EL (cell line): Measurements from ENCODE around the gene PPP1R13L.
"Not testable (repeated sequence)": the region's sequence is repeated elsewhere in the genome, so short reads cannot be mapped to it uniquely, and the experiment has no call there.

Experiments used
- DNase-seq: peaks from one replicate; pipeline ENCODE4 v3.0.0-alpha.2; 2016

The PPP1R13L gene

DNA sequence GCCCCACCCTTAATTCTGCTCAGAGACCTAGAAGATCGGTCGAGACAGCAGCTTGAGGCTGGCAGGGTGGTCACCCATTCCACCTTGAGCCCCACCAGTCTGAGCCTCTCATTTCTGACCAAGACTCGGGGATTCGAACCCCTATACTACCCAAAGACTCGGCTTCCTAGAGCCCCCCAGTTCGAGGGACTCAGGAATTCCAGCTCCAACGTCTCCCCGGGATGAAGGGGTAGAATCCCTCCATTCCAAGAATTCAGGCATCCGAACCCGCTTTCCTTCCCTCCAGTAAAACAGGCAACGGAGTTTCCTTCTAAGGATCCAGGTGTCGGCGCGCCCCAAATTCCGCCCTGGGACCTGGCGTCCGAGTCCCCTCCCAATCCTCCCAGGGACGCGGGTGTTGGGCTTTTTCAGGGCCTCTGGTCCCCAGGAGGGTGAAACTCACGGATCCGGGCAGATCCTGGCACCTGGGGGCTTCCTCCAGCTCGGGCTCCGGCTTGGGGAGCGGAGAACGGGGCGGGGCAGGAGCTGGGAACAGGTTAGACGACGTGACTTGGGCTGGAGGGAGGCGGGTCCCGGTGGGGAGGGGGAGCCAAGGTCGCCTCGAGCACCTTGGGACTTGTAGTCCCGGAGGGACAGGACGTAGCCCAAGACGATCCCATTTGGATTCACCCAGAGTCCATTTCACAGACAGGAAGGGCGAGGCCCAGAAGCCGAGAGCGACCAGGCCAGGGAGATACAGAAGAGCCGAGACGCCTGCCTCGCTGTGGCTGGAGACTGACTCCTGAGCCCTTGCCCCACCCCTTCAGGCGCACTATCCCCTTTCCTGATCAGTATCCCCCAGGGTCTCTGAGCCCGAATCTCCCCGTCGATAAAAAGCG, at the start of gene PPP1R13L:
Gene PPP1R13L (minus strand): TSS at position 513 of the 878 bp plus-strand sequence. CDS start 6,751 bp downstream, outside the sequence.
- peak; percentile 80 for DNase-seq

GRCh38 chr19:45451850-45452387, 47.0 kb upstream of the PPP1R13L start:
- DNase-seq: no peak

- peak; percentile 56 for DNase-seq
Measured at GRCh38 chr19:45451131-45451849, 46.4 kb upstream of the PPP1R13L start.

GRCh38 chr19:45450012-45450333, 45.1 kb upstream of the PPP1R13L start:
- no peak for DNase-seq

- no peak for DNase-seq
Measured at GRCh38 chr19:45448887-45449299, 44.0 kb upstream of the PPP1R13L start.

DNA sequence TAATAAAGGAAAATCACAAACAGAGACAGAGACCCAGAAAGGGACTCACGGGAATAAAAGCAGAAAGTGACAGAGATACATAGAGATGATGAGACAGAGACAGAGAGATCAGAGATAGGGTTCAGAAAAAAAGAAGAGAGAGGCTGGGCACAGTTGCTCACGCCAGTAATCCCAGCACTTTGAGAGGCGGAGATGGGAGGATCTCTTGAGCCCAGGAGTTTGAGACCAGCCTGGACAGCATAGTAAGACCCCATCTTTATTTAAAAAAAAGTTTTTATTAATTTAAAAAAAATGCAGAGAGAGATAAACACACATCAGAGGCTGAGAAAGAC, 43.5 kb upstream of the PPP1R13L start:
- DNase-seq: no peak

DNA sequence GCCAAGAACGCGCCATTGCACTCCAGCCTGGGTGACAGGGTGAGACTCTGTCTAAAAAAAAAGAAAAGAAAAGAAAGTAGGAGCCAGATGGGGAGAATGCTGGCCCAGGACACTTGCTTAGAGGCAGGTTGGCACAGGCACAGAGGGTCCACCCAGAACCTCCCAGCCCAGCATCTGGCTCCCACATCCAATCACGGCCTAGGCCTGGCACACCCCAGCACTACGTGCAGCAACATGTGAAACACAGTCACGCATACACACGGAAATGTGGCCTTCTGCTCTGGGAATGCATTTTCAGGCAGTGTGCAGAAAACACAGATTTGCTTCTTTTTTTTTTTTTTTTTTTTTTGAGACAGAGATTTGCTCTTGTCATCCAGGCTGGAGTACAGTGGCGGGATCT, 42.1 kb upstream of the PPP1R13L start:
- DNase-seq: no peak

DNA sequence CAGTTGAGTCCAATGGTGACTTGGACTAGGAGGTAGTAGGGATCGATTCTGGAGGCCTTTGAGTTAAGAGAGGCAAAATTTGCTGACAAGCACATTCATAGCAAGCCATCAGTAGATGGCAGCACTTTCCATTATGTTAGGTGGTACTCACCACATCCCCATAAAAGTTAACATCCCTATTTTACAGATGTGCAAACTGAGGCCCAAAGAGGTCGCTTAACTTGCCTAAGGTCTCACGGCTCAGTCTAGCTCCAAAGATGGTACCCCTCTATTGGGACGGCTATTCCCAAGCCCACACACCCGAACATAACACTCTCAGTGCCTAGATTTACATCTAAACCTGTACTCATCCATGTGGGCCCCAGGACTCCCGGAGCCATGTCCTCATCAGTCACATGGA, 41.4 kb upstream of the PPP1R13L start:
- peak; percentile 36 for DNase-seq

DNA sequence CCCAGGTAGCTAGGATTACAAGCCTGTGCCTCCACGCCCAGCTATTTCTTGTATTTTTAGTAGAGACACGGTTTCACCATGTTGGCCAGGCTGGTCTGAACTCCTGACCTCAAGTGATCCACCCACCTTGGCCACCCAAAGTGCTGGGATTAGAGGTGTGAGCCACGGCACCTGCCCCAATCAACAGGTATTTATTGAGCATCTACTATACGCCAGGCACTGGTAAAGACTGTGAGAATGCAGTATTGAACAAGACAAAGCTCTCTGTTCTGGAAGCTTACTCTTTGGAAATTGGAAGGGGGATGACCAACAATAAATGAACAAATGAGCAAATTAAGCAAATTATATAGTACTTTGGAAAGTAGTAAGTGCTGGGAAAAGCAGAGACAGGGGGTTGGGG, 40.3 kb upstream of the PPP1R13L start:
- DNase-seq: no peak

DNA sequence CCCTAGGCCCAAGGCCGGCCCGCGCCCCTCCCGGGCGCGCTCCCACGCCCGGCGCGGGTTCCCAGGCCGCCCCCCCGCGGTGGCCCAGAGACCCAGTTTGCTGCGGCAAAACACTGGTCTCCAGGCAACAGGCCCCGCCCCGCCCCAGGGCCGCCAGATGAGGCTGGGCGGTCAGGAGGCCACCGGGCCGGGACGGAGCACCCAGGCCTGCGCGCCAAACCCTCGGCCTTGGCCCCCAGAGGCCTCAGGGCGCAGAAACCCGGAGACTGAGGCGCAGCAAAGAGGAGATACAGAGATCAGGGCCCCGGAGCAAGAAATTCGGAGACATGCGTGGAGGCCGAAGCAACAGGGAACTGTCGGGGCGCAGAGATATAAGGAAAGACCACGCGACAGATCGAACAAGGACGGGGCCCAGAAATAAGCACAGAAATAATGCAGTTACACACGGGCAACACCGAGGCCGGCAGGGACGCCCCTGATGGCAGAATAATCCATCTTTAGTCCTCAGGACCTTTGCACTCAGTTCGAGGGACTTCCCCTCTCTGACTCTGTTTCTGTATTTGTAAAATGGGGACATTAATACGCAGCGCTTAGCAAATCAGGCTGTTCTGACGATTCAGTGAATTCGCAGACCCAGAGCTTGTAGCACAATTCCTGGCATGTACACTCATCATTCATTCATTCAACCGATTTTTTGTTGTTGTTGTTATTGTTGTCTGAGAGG, 39.6 kb upstream of the PPP1R13L start:
- peak; percentile 84 for DNase-seq

GRCh38 chr19:45443462-45444317, 38.8 kb upstream of the PPP1R13L start:
- peak; percentile 97 for DNase-seq

- DNase-seq: peak; percentile 67
Measured at GRCh38 chr19:45442778-45443461, 38.1 kb upstream of the PPP1R13L start.

GRCh38 chr19:45442408-45442777, 37.5 kb upstream of the PPP1R13L start:
- DNase-seq: no peak

GRCh38 chr19:45440873-45441654, 36.2 kb upstream of the PPP1R13L start:
- DNase-seq: peak; percentile 60

GRCh38 chr19:45440259-45440638, 35.4 kb upstream of the PPP1R13L start:
- no peak for DNase-seq

GRCh38 chr19:45439569-45440258, 34.8 kb upstream of the PPP1R13L start:
- peak; percentile 87 for DNase-seq

DNA sequence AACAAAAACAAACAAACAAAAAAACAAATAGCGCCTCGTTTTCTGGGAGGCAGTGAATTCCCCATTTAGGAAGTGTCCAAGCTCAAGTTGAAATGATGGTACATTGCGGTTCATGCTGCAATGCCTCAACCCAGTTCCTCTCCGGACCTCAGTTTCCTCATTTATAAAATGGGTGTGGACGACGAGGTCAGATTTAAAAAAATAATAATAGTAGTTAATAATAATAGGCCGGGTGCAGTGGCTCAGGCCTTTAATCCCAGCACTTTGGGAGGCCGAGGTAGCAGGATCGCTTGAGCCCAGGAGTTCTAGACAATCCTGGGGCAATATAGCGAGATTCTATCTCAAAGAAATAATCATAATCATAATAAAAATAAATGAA, 34.3 kb upstream of the PPP1R13L start:
- DNase-seq: no peak

DNA sequence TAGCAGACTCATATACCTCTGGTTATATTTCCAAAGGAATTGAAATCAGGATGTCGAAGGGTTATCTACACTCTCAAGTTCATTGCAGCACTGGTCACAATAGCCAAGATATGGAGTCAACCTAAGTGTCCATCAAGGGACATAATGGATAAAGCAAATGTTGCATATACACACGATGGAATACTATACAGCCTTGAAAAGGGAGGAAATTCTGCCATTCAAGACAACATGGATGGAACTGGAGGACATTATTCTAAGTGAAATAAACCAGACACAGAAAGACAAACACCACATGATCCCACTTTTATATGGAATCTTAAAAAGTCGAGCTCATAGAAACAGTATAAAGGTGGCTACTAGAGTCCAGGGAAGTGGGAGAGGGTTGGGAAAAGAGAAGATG, 32.5 kb upstream of the PPP1R13L start:
- no peak for DNase-seq

DNA sequence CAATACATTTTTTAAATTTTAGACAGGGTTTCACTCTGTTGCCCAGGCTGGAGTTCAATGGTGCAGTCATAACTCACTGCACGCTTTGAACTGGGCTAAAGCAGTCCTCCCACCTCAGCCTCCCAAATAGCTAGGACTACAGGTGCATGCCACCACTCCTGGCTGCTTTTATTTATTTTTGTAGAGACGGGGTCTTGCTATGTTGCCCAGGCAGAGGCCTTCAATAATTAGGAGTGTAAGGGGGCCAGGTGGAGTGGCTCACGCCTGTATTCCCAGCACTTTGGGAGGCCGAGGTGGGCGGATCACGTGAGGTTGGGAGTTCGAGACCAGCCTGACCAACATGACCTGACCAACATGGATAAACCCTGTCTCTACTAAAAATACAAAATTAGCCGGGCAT, 27.7 kb upstream of the PPP1R13L start:
- DNase-seq: not testable (repeated sequence)

GRCh38 chr19:45431008-45431407, 26.1 kb upstream of the PPP1R13L start:
- DNase-seq: not testable (repeated sequence)
